ENCODE results near the gene RERG.

RERG gene

GRCh38 chr12:15183821-15184220 is 37.4 kb downstream of the RERG start:
- DNase-seq, result no peak

GRCh38 chr12:15181017-15181683 is 40.1 kb downstream of the RERG start:
- DNase-seq, result no peak

- DNase-seq, result no peak
Observed at GRCh38 chr12:15180325-15180724, 40.9 kb downstream of the RERG start.

- DNase-seq, result no peak
Observed at GRCh38 chr12:15179672-15180071, 41.5 kb downstream of the RERG start.

GRCh38 chr12:15173142-15173541 is 48.1 kb downstream of the RERG start:
- DNase-seq, result no peak

GRCh38 chr12:15172060-15172822 is 49.0 kb downstream of the RERG start:
- no peak for DNase-seq

- DNase-seq, result no peak
Observed at GRCh38 chr12:15171012-15171655, 50.1 kb downstream of the RERG start.

GRCh38 chr12:15168026-15168678 is 53.1 kb downstream of the RERG start:
- no peak for DNase-seq

- no peak for DNase-seq
Observed at GRCh38 chr12:15165012-15165659, 56.1 kb downstream of the RERG start.

GRCh38 chr12:15163030-15163976 is 57.9 kb downstream of the RERG start:
- no peak for DNase-seq

GRCh38 chr12:15158083-15158482 is 63.1 kb downstream of the RERG start:
- no peak for DNase-seq

GRCh38 chr12:15157269-15157671 is 63.9 kb downstream of the RERG start:
- no peak for DNase-seq

GRCh38 chr12:15155271-15155670 is 65.9 kb downstream of the RERG start:
- DNase-seq, result no peak

- no peak for DNase-seq
Observed at GRCh38 chr12:15154103-15154502, 67.1 kb downstream of the RERG start.

GRCh38 chr12:15152868-15153267 is 68.3 kb downstream of the RERG start:
- DNase-seq, result no peak

- DNase-seq, result no peak
Observed at GRCh38 chr12:15152456-15152855, 68.8 kb downstream of the RERG start.

GRCh38 chr12:15151161-15152091 is 69.8 kb downstream of the RERG start:
- peak; percentile 11 for DNase-seq

- no peak for DNase-seq
Observed at GRCh38 chr12:15146585-15146984, 74.6 kb downstream of the RERG start.

GRCh38 chr12:15143467-15143866 is 77.8 kb downstream of the RERG start:
- DNase-seq, result no peak

GRCh38 chr12:15142711-15143110 is 78.5 kb downstream of the RERG start:
- DNase-seq, result no peak

- no peak for DNase-seq
Observed at GRCh38 chr12:15131431-15131830, 89.8 kb downstream of the RERG start.
